ENCODE measurements around the gene BMI1. TPM values are rescaled to one million over a fixed set of nuclear protein-coding genes. Genes with fewer than 3 reads are reported as not detected.

BMI1 gene
- total RNA-seq, 1 experiment from 2014 or later = 85.2 TPM

GRCh38 chr10:22294694-22295093 is 26.2 kb upstream of the BMI1 start:
- no peak for DNase-seq (ENCODE audit: low spot score)
- H3K36me3 ChIP-seq (ENCODE audit: insufficient read depth, low read length, poor library complexity, severe bottlenecking) = no peaks in the 10 kb centered on the region
- POLR2A ChIA-PET (ENCODE audit: low non-redundant PET) = no interaction called here
- intact Hi-C loops (cut with micrococcal nuclease; ENCODE audit: unreplicated experiment) = no loop called here
- no peak overlapping the region for H3K27ac ChIP-seq (ENCODE audit: low read depth, low read length, poor library complexity, severe bottlenecking)
- peaks cover 2% of the 10 kb centered on the region for H3K9me3 ChIP-seq (ENCODE audit: low read depth, low read length, poor library complexity, severe bottlenecking)
- H3K27me3 ChIP-seq (replicated peaks; ENCODE audit: insufficient read depth, low read depth, low read length, poor library complexity) = no peaks in the 10 kb centered on the region
- H3K4me1 ChIP-seq (ENCODE audit: insufficient read depth, low read length, poor library complexity, severe bottlenecking) = peaks cover 8% of the 10 kb centered on the region
- no peak overlapping the region for H3K4me3 ChIP-seq (ENCODE audit: low read depth, low read length, poor library complexity, severe bottlenecking)
- no TSS peak for BruUV-seq (replicated peaks)
- TF ChIP-seq EZH2 (IDR thresholded peaks at IDR 0.05; ENCODE audit: borderline replicate concordance, low read depth, low read length, poor library complexity, severe bottlenecking) (no peak), CTCF (conservative IDR thresholded peaks at IDR 0.05; ENCODE audit: low read depth, low read length) (no peak)
- CTCF ChIA-PET = no interaction called here

DNA sequence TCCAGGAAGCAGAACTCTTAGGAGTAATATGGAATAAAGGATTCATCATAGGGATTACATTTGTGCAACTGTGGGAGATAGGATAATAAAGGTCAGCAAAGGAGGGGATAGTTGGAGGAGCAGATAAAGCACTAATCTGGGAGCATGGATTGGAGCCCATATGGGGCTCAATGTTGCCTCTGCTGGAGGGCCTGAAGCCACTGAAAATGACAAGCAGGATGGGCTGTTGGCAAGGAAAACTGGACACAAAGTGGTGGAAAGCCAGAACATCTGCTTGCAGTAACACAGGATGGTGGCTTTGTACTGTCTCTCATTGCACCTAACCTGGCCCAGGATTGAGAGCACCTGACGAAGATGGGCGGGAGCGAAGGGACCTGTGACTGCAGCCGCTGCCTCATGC is 19.7 kb upstream of the BMI1 start:
- Histone ChIP-seq H3K36me3 (ENCODE audit: insufficient read depth, low read length, poor library complexity, severe bottlenecking) (no peaks in the 10 kb centered on the region), H3K27me3 (replicated peaks; ENCODE audit: insufficient read depth, low read depth, low read length, poor library complexity) (no peaks in the 10 kb centered on the region), H3K27ac (ENCODE audit: low read depth, low read length, poor library complexity, severe bottlenecking) (no peak overlapping the region), H3K4me1 (ENCODE audit: insufficient read depth, low read length, poor library complexity, severe bottlenecking) (no peaks in the 10 kb centered on the region), H3K4me3 (ENCODE audit: low read depth, low read length, poor library complexity, severe bottlenecking) (no peak overlapping the region), H3K9me3 (ENCODE audit: low read depth, low read length, poor library complexity, severe bottlenecking) (no peaks in the 10 kb centered on the region)
- no TSS peak for BruUV-seq (replicated peaks)
- intact Hi-C loops (cut with micrococcal nuclease; ENCODE audit: unreplicated experiment) = no loop called here
- TF ChIP-seq CTCF (conservative IDR thresholded peaks at IDR 0.05; ENCODE audit: low read depth, low read length) (no peak), EZH2 (IDR thresholded peaks at IDR 0.05; ENCODE audit: borderline replicate concordance, low read depth, low read length, poor library complexity, severe bottlenecking) (no peak)
- POLR2A ChIA-PET (ENCODE audit: low non-redundant PET) = no interaction called here
- no peak for DNase-seq (ENCODE audit: low spot score)
- CTCF ChIA-PET = no interaction called here

DNA sequence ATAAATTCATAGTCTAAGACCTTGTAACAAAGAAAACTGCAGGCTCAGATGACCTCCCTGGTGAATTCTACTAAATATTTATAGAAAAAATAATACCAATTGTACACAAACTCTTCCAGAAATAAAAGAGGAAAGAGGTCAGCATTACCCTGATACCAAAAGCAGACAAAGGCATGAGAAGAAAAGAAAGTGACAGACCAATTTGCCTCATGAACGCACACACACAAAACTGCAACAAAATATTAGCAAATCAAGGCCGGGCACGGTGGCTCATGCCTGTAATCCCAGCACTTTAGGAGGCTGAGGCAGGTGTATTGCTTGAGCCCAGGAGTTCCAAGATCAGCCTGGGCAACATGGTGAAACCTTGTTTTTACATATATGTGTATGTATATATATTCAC is 17.4 kb upstream of the BMI1 start:
- H3K9me3 ChIP-seq (ENCODE audit: low read depth, low read length, poor library complexity, severe bottlenecking) = no peaks in the 10 kb centered on the region
- no peaks in the 10 kb centered on the region for H3K36me3 ChIP-seq (ENCODE audit: insufficient read depth, low read length, poor library complexity, severe bottlenecking)
- intact Hi-C loops (cut with micrococcal nuclease; ENCODE audit: unreplicated experiment) = no loop called here
- no peak for TF ChIP-seq CTCF (conservative IDR thresholded peaks at IDR 0.05; ENCODE audit: low read depth, low read length)
- ChIA-PET CTCF (no interaction called here), POLR2A (ENCODE audit: low non-redundant PET) (no interaction called here)
- H3K4me3 ChIP-seq (ENCODE audit: low read depth, low read length, poor library complexity, severe bottlenecking) = no peak overlapping the region
- BruUV-seq (replicated peaks) = no TSS peak
- no peak overlapping the region for H3K27ac ChIP-seq (ENCODE audit: low read depth, low read length, poor library complexity, severe bottlenecking)
- no peak for DNase-seq (ENCODE audit: low spot score)
- H3K4me1 ChIP-seq (ENCODE audit: insufficient read depth, low read length, poor library complexity, severe bottlenecking) = no peaks in the 10 kb centered on the region
- no peaks in the 10 kb centered on the region for H3K27me3 ChIP-seq (replicated peaks; ENCODE audit: insufficient read depth, low read depth, low read length, poor library complexity)

Measured in A673 (cell line).